IMR-90 (cell line): Measurements from ENCODE around the gene SDR39U1. TPM values are rescaled to one million over a fixed set of nuclear protein-coding genes. Genes with fewer than 3 reads are reported as not detected.

Experiments used
- ATAC-seq: fragments of 200-7000 bp; cut with Tn5 transposase; 2 replicates; pipeline ENCODE4 v1.9.1; 2020; ENCODE audit warnings: low read depth, mild to moderate bottlenecking, moderate library complexity
- BruUV-seq: library from RNA; stranded (reverse); fragments of 400-500 nt; replicated peaks from 2 replicates; lab custom pipeline; 2021; lab: Mats Ljungman, UMichigan
- CTCF ChIA-PET: fragments of 300-600 bp; formaldehyde crosslinking; extraction: SDS; loops from one replicate; lab custom pipeline; 2021; ENCODE audit warnings: antibody characterized with exemption; lab: Yijun Ruan, JAX
- POLR2A ChIA-PET: fragments of 300-600 bp; sonication (Branson Sonifier 250); formaldehyde crosslinking; loops from one replicate; lab custom pipeline; 2022; ENCODE audit warnings: antibody characterized with exemption; ENCODE audit not compliant: unreplicated experiment; lab: Charles Lee
- DNase-seq: peaks from one replicate; pipeline ENCODE4 v3.0.0; 2013
- H2AFZ ChIP-seq: replicated peaks from 2 replicates; pipeline ENCODE3; 2013; ENCODE audit warnings: low read length, mild to moderate bottlenecking; ENCODE audit not compliant: poor library complexity
- H2AK5ac ChIP-seq: 2 replicates; pipeline ENCODE4 v1.6.1; 2013; ENCODE audit warnings: low read depth, low read length, inconsistent platforms
- H2AK9ac ChIP-seq: replicated peaks from 2 replicates; pipeline ENCODE3; 2013; ENCODE audit warnings: mild to moderate bottlenecking, low read depth, low read length, moderate library complexity; ENCODE audit not compliant: poor library complexity
- H2BK120ac ChIP-seq: 2 replicates; pipeline ENCODE4 v1.6.1; 2013; ENCODE audit warnings: low read depth, low read length, inconsistent platforms
- H2BK15ac ChIP-seq: 3 replicates; pipeline ENCODE4 v1.6.1; 2013; ENCODE audit warnings: low read depth, low read length, inconsistent platforms
- H2BK20ac ChIP-seq: 2 replicates; pipeline ENCODE4 v1.6.1; 2013; ENCODE audit warnings: low read depth, mild to moderate bottlenecking, inconsistent platforms, low read length, moderate library complexity
- H2BK5ac ChIP-seq: 2 replicates; pipeline ENCODE4 v1.6.1; 2013; ENCODE audit warnings: mild to moderate bottlenecking, low read depth, low read length, inconsistent platforms; ENCODE audit not compliant: poor library complexity, severe bottlenecking
- H3K14ac ChIP-seq: replicated peaks from 2 replicates; pipeline ENCODE4 v1.6.1; 2013; ENCODE audit warnings: low read depth, low read length, inconsistent platforms
- H3K18ac ChIP-seq: 2 replicates; pipeline ENCODE4 v1.6.1; 2013; ENCODE audit warnings: low read depth, low read length, control low read depth
- H3K23ac ChIP-seq: 2 replicates; pipeline ENCODE4 v1.6.1; 2013; ENCODE audit warnings: low read depth, low read length, inconsistent platforms
- H3K27ac ChIP-seq: 2 replicates; pipeline ENCODE4 v1.5.1; 2013; ENCODE audit warnings: mild to moderate bottlenecking, control low read depth, low read length; ENCODE audit not compliant: insufficient read depth
- H3K27me3 ChIP-seq: 2 replicates; pipeline ENCODE4 v1.6.1; 2013; ENCODE audit warnings: low read length; ENCODE audit not compliant: control insufficient read depth, insufficient read depth
- H3K36me3 ChIP-seq: 2 replicates; pipeline ENCODE4 v1.6.1; 2013; ENCODE audit warnings: low read length, mixed read lengths; ENCODE audit not compliant: control insufficient read depth, insufficient read depth
- H3K4ac ChIP-seq: 2 replicates; pipeline ENCODE4 v1.6.1; 2013; ENCODE audit warnings: low read depth, low read length, inconsistent platforms
- H3K4me1 ChIP-seq: 2 replicates; pipeline ENCODE4 v1.6.1; 2013; ENCODE audit warnings: low read length, mixed read lengths; ENCODE audit not compliant: control insufficient read depth, insufficient read depth
- H3K4me2 ChIP-seq: 2 replicates; pipeline ENCODE4 v1.6.1; 2013; ENCODE audit warnings: low read depth, mild to moderate bottlenecking, control low read depth, low read length, moderate library complexity
- H3K4me3 ChIP-seq: 2 replicates; pipeline ENCODE4 v1.5.1; 2013; ENCODE audit warnings: low read depth, mild to moderate bottlenecking, control low read depth, low read length, moderate library complexity; ENCODE audit not compliant: insufficient read depth
- H3K56ac ChIP-seq: 2 replicates; pipeline ENCODE4 v1.6.1; 2013; ENCODE audit warnings: low read length, inconsistent platforms; ENCODE audit not compliant: insufficient read depth; ENCODE audit errors: extremely low read depth
- H3K79me1 ChIP-seq, 2 experiments: 2 replicates each; pipeline ENCODE4 v1.6.1; 2013; ENCODE audit warnings: low read length in 2 of 2, inconsistent platforms in 1 of 2, low read depth in 1 of 2
- H3K9ac ChIP-seq: 2 replicates; pipeline ENCODE4 v1.6.1; 2013; ENCODE audit warnings: low read depth, low read length, control low read depth
- H3K9me1 ChIP-seq: 2 replicates; pipeline ENCODE4 v1.6.1; 2013; ENCODE audit warnings: low read length, inconsistent platforms; ENCODE audit not compliant: insufficient read depth
- H3K9me3 ChIP-seq: 2 replicates; pipeline ENCODE4 v1.6.1; 2013; ENCODE audit warnings: low read length; ENCODE audit not compliant: control insufficient read depth, insufficient read depth
- H4K20me1 ChIP-seq: 2 replicates; pipeline ENCODE4 v1.6.1; 2013; ENCODE audit warnings: low read length, inconsistent platforms; ENCODE audit not compliant: insufficient read depth
- H4K5ac ChIP-seq: 2 replicates; pipeline ENCODE4 v1.6.1; 2013; ENCODE audit warnings: mild to moderate bottlenecking, low read depth, low read length, control low read depth
- H4K8ac ChIP-seq, 2 experiments: 2 replicates each; pipeline ENCODE4 v1.6.1; 2013; ENCODE audit warnings: low read depth in 2 of 2, low read length in 2 of 2, control low read depth in 1 of 2, inconsistent platforms in 1 of 2
- H4K91ac ChIP-seq: 2 replicates; pipeline ENCODE4 v1.6.1; 2013; ENCODE audit warnings: low read depth, low read length, inconsistent platforms; ENCODE audit not compliant: insufficient read depth
- MXI1 ChIP-seq: IDR thresholded peaks from 2 replicates; pipeline ENCODE4 v1.6.1; 2012; ENCODE audit warnings: low read depth, mild to moderate bottlenecking, low read length, moderate library complexity, borderline replicate concordance
- RCOR1 ChIP-seq: IDR thresholded peaks from 2 replicates; pipeline ENCODE4 v1.6.1; 2012; ENCODE audit warnings: mild to moderate bottlenecking, low read length, improper control_type of control experiment; ENCODE audit not compliant: insufficient replicate concordance
- SMC3 ChIP-seq: fragments of 150-350 bp; IDR thresholded peaks from 2 replicates; pipeline ENCODE4 v1.6.1; 2016; ENCODE audit warnings: low read depth, mild to moderate bottlenecking, antibody characterized with exemption, low read length, moderate library complexity
- WGBS, 2 experiments: methylation state at CpG; one replicate each; pipeline versions ENCODE4 v1.1.5 to v1.1.7; 2013; ENCODE audit warnings: missing lambda C conversion rate in 2 of 2; ENCODE audit not compliant: insufficient read length in 1 of 2; ENCODE audit errors: extremely low coverage in 2 of 2; 5-methylcytosine and 5-hydroxymethylcytosine counted together
- dilution Hi-C: fragments of 300-500 bp; cut with HindIII; formaldehyde crosslinking; loops from one replicate; pipeline ENCODE4 v1.14.3; 2018; ENCODE audit warnings: low sequenced_read_pairs; ENCODE audit not compliant: unreplicated experiment
- in situ Hi-C: fragments of 300-500 bp; cut with MboI; formaldehyde crosslinking; loops from 3 replicates; pipeline ENCODE4 v1.14.3; 2019; ENCODE audit warnings: low sequenced_read_pairs, inconsistent platforms, mixed read lengths
- intact Hi-C: fragments of 100-400 bp; cut with micrococcal nuclease; formaldehyde crosslinking; loops from 2 replicates; pipeline ENCODE4 v1.10.0; 2022
- polyA plus RNA-seq, 3 experiments: library from polyadenylated mRNA; depleted of rRNA; stranded (reverse); fragments of >200 nt; gene quantifications; 2 replicates each; pipeline ENCODE4 v1.2.3, GENCODE V29; 2012; ENCODE audit warnings: low replicate concordance in 1 of 3
- total RNA-seq: library from RNA; depleted of rRNA; stranded (reverse); fragments of >200 nt; gene quantifications from 2 replicates; pipeline ENCODE4 v1.2.3, GENCODE V29; 2012
- TF ChIP-seq, protein P1 (sequence below): conservative IDR thresholded peaks from 2 replicates; pipeline ENCODE4 v1.5.1; 2012; ENCODE audit warnings: mild to moderate bottlenecking, low read depth, low read length, improper control_type of control experiment

The SDR39U1 gene
- total and polyA plus RNA-seq, 2 of the 4 experiments (the other 2 are of a cell fraction) = 7.5 to 46.3 TPM

- ChIA-PET POLR2A (no interaction called here), CTCF (no interaction called here)
- H3K23ac ChIP-seq = no peak overlapping the region
- H2AK9ac ChIP-seq = no peak overlapping the region
- H3K56ac ChIP-seq = no peak overlapping the region
- WGBS, 2 experiments = no CpG with 5 or more reads among the region's 3 CpGs
- no peak overlapping the region for H4K91ac ChIP-seq
- no peak overlapping the region for H2BK5ac ChIP-seq
- intact Hi-C loops = loop anchor here (10.0 kb wide), 1 partner anchor 159 kb away; no protein-coding TSS in a partner anchor
- H3K9me3 ChIP-seq = no peaks in the 10 kb centered on the region
- no peak overlapping the region for H3K18ac ChIP-seq
- H4K5ac ChIP-seq = no peak overlapping the region
- H3K4ac ChIP-seq = no peak overlapping the region
- H3K27me3 ChIP-seq = no peaks in the 10 kb centered on the region
- no peak overlapping the region for H3K14ac ChIP-seq
- no peak overlapping the region for H2AFZ ChIP-seq
- no peak for TF ChIP-seq RCOR1
- no peak for TF ChIP-seq SMC3
- TF ChIP-seq, protein P1, sequence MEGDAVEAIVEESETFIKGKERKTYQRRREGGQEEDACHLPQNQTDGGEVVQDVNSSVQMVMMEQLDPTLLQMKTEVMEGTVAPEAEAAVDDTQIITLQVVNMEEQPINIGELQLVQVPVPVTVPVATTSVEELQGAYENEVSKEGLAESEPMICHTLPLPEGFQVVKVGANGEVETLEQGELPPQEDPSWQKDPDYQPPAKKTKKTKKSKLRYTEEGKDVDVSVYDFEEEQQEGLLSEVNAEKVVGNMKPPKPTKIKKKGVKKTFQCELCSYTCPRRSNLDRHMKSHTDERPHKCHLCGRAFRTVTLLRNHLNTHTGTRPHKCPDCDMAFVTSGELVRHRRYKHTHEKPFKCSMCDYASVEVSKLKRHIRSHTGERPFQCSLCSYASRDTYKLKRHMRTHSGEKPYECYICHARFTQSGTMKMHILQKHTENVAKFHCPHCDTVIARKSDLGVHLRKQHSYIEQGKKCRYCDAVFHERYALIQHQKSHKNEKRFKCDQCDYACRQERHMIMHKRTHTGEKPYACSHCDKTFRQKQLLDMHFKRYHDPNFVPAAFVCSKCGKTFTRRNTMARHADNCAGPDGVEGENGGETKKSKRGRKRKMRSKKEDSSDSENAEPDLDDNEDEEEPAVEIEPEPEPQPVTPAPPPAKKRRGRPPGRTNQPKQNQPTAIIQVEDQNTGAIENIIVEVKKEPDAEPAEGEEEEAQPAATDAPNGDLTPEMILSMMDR = no peak
- TF ChIP-seq MXI1 = no peak
- H3K9ac ChIP-seq = no peak overlapping the region
- H3K27ac ChIP-seq = no peak overlapping the region
- H4K20me1 ChIP-seq = no peaks in the 10 kb centered on the region
- no peaks in the 10 kb centered on the region for H3K79me1 ChIP-seq
- H2BK15ac ChIP-seq = no peak overlapping the region
- no peaks in the 10 kb centered on the region for H3K36me3 ChIP-seq
- H3K9me1 ChIP-seq = no peaks in the 10 kb centered on the region
- H4K8ac ChIP-seq = no peak overlapping the region
- no peaks in the 10 kb centered on the region for H3K4me1 ChIP-seq
- ATAC-seq (no peak), DNase-seq (no peak)
- no peak overlapping the region for H2BK20ac ChIP-seq
- no peak overlapping the region for H2BK120ac ChIP-seq
- in situ Hi-C loops = no loop called here
- BruUV-seq = no TSS peak
- no peak overlapping the region for H3K4me3 ChIP-seq
- H3K4me2 ChIP-seq = no peak overlapping the region
- dilution Hi-C loops = no loop called here
- no peak overlapping the region for H2AK5ac ChIP-seq
Measured at GRCh38 chr14:24465805-24466204, 23.2 kb upstream of the SDR39U1 start.
